IMR-90 (cell line): ENCODE results near the gene DRAXIN. TPM values are rescaled to one million over a fixed set of nuclear protein-coding genes. Genes with fewer than 3 reads are reported as not detected.

Source experiments
- ATAC-seq: fragments of 200-7000 bp; cut with Tn5 transposase; 2 replicates; pipeline ENCODE4 v1.9.1; 2020; ENCODE audit warnings: low read depth, mild to moderate bottlenecking, moderate library complexity
- BruUV-seq: library from RNA; stranded (reverse); fragments of 400-500 nt; replicated peaks from 2 replicates; lab custom pipeline; 2021; lab: Mats Ljungman, UMichigan
- CTCF ChIA-PET: fragments of 300-600 bp; formaldehyde crosslinking; extraction: SDS; loops from one replicate; lab custom pipeline; 2021; ENCODE audit warnings: antibody characterized with exemption; lab: Yijun Ruan, JAX
- POLR2A ChIA-PET: fragments of 300-600 bp; sonication (Branson Sonifier 250); formaldehyde crosslinking; loops from one replicate; lab custom pipeline; 2022; ENCODE audit warnings: antibody characterized with exemption; ENCODE audit not compliant: unreplicated experiment; lab: Charles Lee
- DNase-seq: peaks from one replicate; pipeline ENCODE4 v3.0.0; 2013
- H2AFZ ChIP-seq: replicated peaks from 2 replicates; pipeline ENCODE3; 2013; ENCODE audit warnings: low read length, mild to moderate bottlenecking; ENCODE audit not compliant: poor library complexity
- H2AK5ac ChIP-seq: 2 replicates; pipeline ENCODE4 v1.6.1; 2013; ENCODE audit warnings: low read depth, low read length, inconsistent platforms
- H2AK9ac ChIP-seq: replicated peaks from 2 replicates; pipeline ENCODE3; 2013; ENCODE audit warnings: mild to moderate bottlenecking, low read depth, low read length, moderate library complexity; ENCODE audit not compliant: poor library complexity
- H2BK120ac ChIP-seq: 2 replicates; pipeline ENCODE4 v1.6.1; 2013; ENCODE audit warnings: low read depth, low read length, inconsistent platforms
- H2BK15ac ChIP-seq: 3 replicates; pipeline ENCODE4 v1.6.1; 2013; ENCODE audit warnings: low read depth, low read length, inconsistent platforms
- H2BK20ac ChIP-seq: 2 replicates; pipeline ENCODE4 v1.6.1; 2013; ENCODE audit warnings: low read depth, mild to moderate bottlenecking, inconsistent platforms, low read length, moderate library complexity
- H2BK5ac ChIP-seq: 2 replicates; pipeline ENCODE4 v1.6.1; 2013; ENCODE audit warnings: mild to moderate bottlenecking, low read depth, low read length, inconsistent platforms; ENCODE audit not compliant: poor library complexity, severe bottlenecking
- H3K14ac ChIP-seq: replicated peaks from 2 replicates; pipeline ENCODE4 v1.6.1; 2013; ENCODE audit warnings: low read depth, low read length, inconsistent platforms
- H3K18ac ChIP-seq: 2 replicates; pipeline ENCODE4 v1.6.1; 2013; ENCODE audit warnings: low read depth, low read length, control low read depth
- H3K23ac ChIP-seq: 2 replicates; pipeline ENCODE4 v1.6.1; 2013; ENCODE audit warnings: low read depth, low read length, inconsistent platforms
- H3K27ac ChIP-seq: 2 replicates; pipeline ENCODE4 v1.5.1; 2013; ENCODE audit warnings: mild to moderate bottlenecking, control low read depth, low read length; ENCODE audit not compliant: insufficient read depth
- H3K27me3 ChIP-seq: 2 replicates; pipeline ENCODE4 v1.6.1; 2013; ENCODE audit warnings: low read length; ENCODE audit not compliant: control insufficient read depth, insufficient read depth
- H3K36me3 ChIP-seq: 2 replicates; pipeline ENCODE4 v1.6.1; 2013; ENCODE audit warnings: low read length, mixed read lengths; ENCODE audit not compliant: control insufficient read depth, insufficient read depth
- H3K4ac ChIP-seq: 2 replicates; pipeline ENCODE4 v1.6.1; 2013; ENCODE audit warnings: low read depth, low read length, inconsistent platforms
- H3K4me1 ChIP-seq: 2 replicates; pipeline ENCODE4 v1.6.1; 2013; ENCODE audit warnings: low read length, mixed read lengths; ENCODE audit not compliant: control insufficient read depth, insufficient read depth
- H3K4me2 ChIP-seq: 2 replicates; pipeline ENCODE4 v1.6.1; 2013; ENCODE audit warnings: low read depth, mild to moderate bottlenecking, control low read depth, low read length, moderate library complexity
- H3K4me3 ChIP-seq: 2 replicates; pipeline ENCODE4 v1.5.1; 2013; ENCODE audit warnings: low read depth, mild to moderate bottlenecking, control low read depth, low read length, moderate library complexity; ENCODE audit not compliant: insufficient read depth
- H3K56ac ChIP-seq: 2 replicates; pipeline ENCODE4 v1.6.1; 2013; ENCODE audit warnings: low read length, inconsistent platforms; ENCODE audit not compliant: insufficient read depth; ENCODE audit errors: extremely low read depth
- H3K79me1 ChIP-seq, 2 experiments: 2 replicates each; pipeline ENCODE4 v1.6.1; 2013; ENCODE audit warnings: low read length in 2 of 2, inconsistent platforms in 1 of 2, low read depth in 1 of 2
- H3K9ac ChIP-seq: 2 replicates; pipeline ENCODE4 v1.6.1; 2013; ENCODE audit warnings: low read depth, low read length, control low read depth
- H3K9me1 ChIP-seq: 2 replicates; pipeline ENCODE4 v1.6.1; 2013; ENCODE audit warnings: low read length, inconsistent platforms; ENCODE audit not compliant: insufficient read depth
- H3K9me3 ChIP-seq: 2 replicates; pipeline ENCODE4 v1.6.1; 2013; ENCODE audit warnings: low read length; ENCODE audit not compliant: control insufficient read depth, insufficient read depth
- H4K20me1 ChIP-seq: 2 replicates; pipeline ENCODE4 v1.6.1; 2013; ENCODE audit warnings: low read length, inconsistent platforms; ENCODE audit not compliant: insufficient read depth
- H4K5ac ChIP-seq: 2 replicates; pipeline ENCODE4 v1.6.1; 2013; ENCODE audit warnings: mild to moderate bottlenecking, low read depth, low read length, control low read depth
- H4K8ac ChIP-seq, 2 experiments: 2 replicates each; pipeline ENCODE4 v1.6.1; 2013; ENCODE audit warnings: low read depth in 2 of 2, low read length in 2 of 2, control low read depth in 1 of 2, inconsistent platforms in 1 of 2
- H4K91ac ChIP-seq: 2 replicates; pipeline ENCODE4 v1.6.1; 2013; ENCODE audit warnings: low read depth, low read length, inconsistent platforms; ENCODE audit not compliant: insufficient read depth
- BHLHE40 ChIP-seq: fragments of 150-350 bp; IDR thresholded peaks from 2 replicates; pipeline ENCODE4 v1.6.1; 2016; ENCODE audit warnings: mild to moderate bottlenecking, low read depth, low read length
- CHD1 ChIP-seq: IDR thresholded peaks from 2 replicates; pipeline ENCODE4 v1.6.1; 2012; ENCODE audit warnings: low read depth, low read length, improper control_type of control experiment
- POLR2A ChIP-seq: IDR thresholded peaks from 2 replicates; pipeline ENCODE4 v1.6.1; 2012; ENCODE audit warnings: mild to moderate bottlenecking, low read depth, low read length
- RAD21 ChIP-seq: IDR thresholded peaks from 2 replicates; pipeline ENCODE4 v1.6.1; 2012; ENCODE audit warnings: low read length, improper control_type of control experiment
- WGBS, 2 experiments: methylation state at CpG; one replicate each; pipeline versions ENCODE4 v1.1.5 to v1.1.7; 2013; ENCODE audit warnings: missing lambda C conversion rate in 2 of 2; ENCODE audit not compliant: insufficient read length in 1 of 2; ENCODE audit errors: extremely low coverage in 2 of 2; 5-methylcytosine and 5-hydroxymethylcytosine counted together
- dilution Hi-C: fragments of 300-500 bp; cut with HindIII; formaldehyde crosslinking; loops from one replicate; pipeline ENCODE4 v1.14.3; 2018; ENCODE audit warnings: low sequenced_read_pairs; ENCODE audit not compliant: unreplicated experiment
- in situ Hi-C: fragments of 300-500 bp; cut with MboI; formaldehyde crosslinking; loops from 3 replicates; pipeline ENCODE4 v1.14.3; 2019; ENCODE audit warnings: low sequenced_read_pairs, inconsistent platforms, mixed read lengths
- intact Hi-C: fragments of 100-400 bp; cut with micrococcal nuclease; formaldehyde crosslinking; loops from 2 replicates; pipeline ENCODE4 v1.10.0; 2022
- polyA plus RNA-seq, 3 experiments: library from polyadenylated mRNA; depleted of rRNA; stranded (reverse); fragments of >200 nt; gene quantifications; 2 replicates each; pipeline ENCODE4 v1.2.3, GENCODE V29; 2012; ENCODE audit warnings: low replicate concordance in 1 of 3
- total RNA-seq: library from RNA; depleted of rRNA; stranded (reverse); fragments of >200 nt; gene quantifications from 2 replicates; pipeline ENCODE4 v1.2.3, GENCODE V29; 2012

The DRAXIN gene
- total and polyA plus RNA-seq, 2 of the 4 experiments (the other 2 are of a cell fraction) = under 0.01 to 0.02 TPM

- no TSS peak for BruUV-seq
- H3K23ac ChIP-seq = no peak overlapping the region
- H2BK20ac ChIP-seq = no peak overlapping the region
- peaks cover 22 to 27% of the 10 kb centered on the region in 2 experiments for H3K79me1 ChIP-seq
- no peak for ATAC-seq
- H3K9ac ChIP-seq = no peak overlapping the region
- no peak overlapping the region for H4K5ac ChIP-seq
- no peak overlapping the region for H4K8ac ChIP-seq
- no peak overlapping the region for H4K91ac ChIP-seq
- ChIA-PET POLR2A (no interaction called here), CTCF (no interaction called here)
- H2AK9ac ChIP-seq = no peak overlapping the region
- no peak for DNase-seq
- no peak overlapping the region for H2AFZ ChIP-seq
- no peak overlapping the region for H2BK120ac ChIP-seq
- H3K27ac ChIP-seq = no peak overlapping the region
- no peak overlapping the region for H2BK5ac ChIP-seq
- H3K18ac ChIP-seq = no peak overlapping the region
- no peak for TF ChIP-seq BHLHE40
- TF ChIP-seq CHD1 = no peak
- no peak for TF ChIP-seq RAD21
- no peak for TF ChIP-seq POLR2A
- no peak overlapping the region for H2BK15ac ChIP-seq
- no peak overlapping the region for H3K4me2 ChIP-seq
- no peaks in the 10 kb centered on the region for H3K9me3 ChIP-seq
- intact Hi-C loops = no loop called here
- no peak overlapping the region for H3K4ac ChIP-seq
- dilution Hi-C loops = no loop called here
- 100% methylated on average over 2 of the region's 5 CpGs; no CpG with 5 or more reads in 1 of the 2 experiments for WGBS, 2 experiments
- peaks cover 6% of the 10 kb centered on the region for H3K36me3 ChIP-seq
- no peaks in the 10 kb centered on the region for H3K27me3 ChIP-seq
- peaks cover 4% of the 10 kb centered on the region; the same call in 1 of the 2 replicates for H4K20me1 ChIP-seq
- no peak overlapping the region for H3K14ac ChIP-seq
- 0 out of 2 replicates have a peak, but pooled peaks cover 2% of the 10 kb centered on the region for H3K4me1 ChIP-seq
- H2AK5ac ChIP-seq = no peak overlapping the region
- no peak overlapping the region for H3K4me3 ChIP-seq
- H3K9me1 ChIP-seq = peaks cover 7% of the 10 kb centered on the region; the same call in 1 of the 2 replicates
- no peak overlapping the region for H3K56ac ChIP-seq
- in situ Hi-C loops = no loop called here
Measured at GRCh38 chr1:11741919-11742558, 50.5 kb downstream of the DRAXIN start.
